BE2C (cell line): Measurements from ENCODE around the gene KRTAP4-16.
"Not testable (repeated sequence)": the region's sequence is repeated elsewhere in the genome, so short reads cannot be mapped to it uniquely, and the experiment has no call there.

Experiments used
- DNase-seq: peaks from one replicate; pipeline ENCODE4 v3.0.0-alpha.2; 2020
- H3K27me3 ChIP-seq: fragments of 250-450 bp; sonication (Bioruptor Pico); 2 replicates; pipeline ENCODE4 v1.5.1; 2020; ENCODE audit warnings: mild to moderate bottlenecking
- H3K36me3 ChIP-seq: fragments of 250-450 bp; sonication (Bioruptor Pico); 2 replicates; pipeline ENCODE4 v1.5.1; 2020; ENCODE audit warnings: mild to moderate bottlenecking
- H3K4me1 ChIP-seq: fragments of 250-450 bp; sonication (Bioruptor Pico); 2 replicates; pipeline ENCODE4 v1.5.1; 2020
- H3K4me3 ChIP-seq: 2 replicates; pipeline ENCODE4 v1.5.1; 2011; ENCODE audit warnings: low read depth, low read length
- H3K9me3 ChIP-seq: fragments of 250-450 bp; sonication (Bioruptor Pico); 2 replicates; pipeline ENCODE4 v1.5.1; 2020
- CTCF ChIP-seq: IDR thresholded peaks from 2 replicates; pipeline ENCODE4 v1.5.1; 2012; ENCODE audit warnings: mild to moderate bottlenecking, low read depth, low read length

The KRTAP4-16 gene

GRCh38 chr17:41118721-41119120 is 16.7 kb upstream of the KRTAP4-16 start:
- Histone ChIP-seq H3K4me3 (no peak overlapping the region), H3K36me3 (no peaks in the 10 kb centered on the region), H3K4me1 (no peaks in the 10 kb centered on the region), H3K27me3 (peaks cover 8% of the 10 kb centered on the region), H3K9me3 (no peaks in the 10 kb centered on the region)
- DNase-seq, result no peak
- TF ChIP-seq CTCF, result no peak

GRCh38 chr17:41117846-41118386 is 15.9 kb upstream of the KRTAP4-16 start, which contains the start of gene KRTAP4-11:
KRTAP4-11 (minus strand) TSS chr17:41118373; CDS start chr17:41118315, 58 bp downstream.
- H3K4me1 ChIP-seq, H3K9me3 ChIP-seq, H3K4me3 ChIP-seq, H3K27me3 ChIP-seq, DNase-seq, H3K36me3 ChIP-seq: not testable (repeated sequence)

GRCh38 chr17:41116297-41116696 is 14.3 kb upstream of the KRTAP4-16 start:
- Histone ChIP-seq H3K4me3 (no peak overlapping the region), H3K4me1 (no peaks in the 10 kb centered on the region), H3K27me3 (peaks cover 4% of the 10 kb centered on the region; the same call in 1 of the 2 replicates), H3K36me3 (no peaks in the 10 kb centered on the region), H3K9me3 (no peaks in the 10 kb centered on the region)
- DNase-seq, result no peak
- TF ChIP-seq CTCF, result no peak

- no peaks in the 10 kb centered on the region for H3K9me3 ChIP-seq
- peaks cover 3% of the 10 kb centered on the region; the same call in 1 of the 2 replicates for H3K27me3 ChIP-seq
- TF ChIP-seq CTCF, result no peak
- no peak overlapping the region for H3K4me3 ChIP-seq
- DNase-seq, result no peak
- H3K4me1 ChIP-seq, result no peaks in the 10 kb centered on the region
- no peaks in the 10 kb centered on the region for H3K36me3 ChIP-seq
Observed at GRCh38 chr17:41111151-41111885, 9.3 kb upstream of the KRTAP4-16 start.

- not testable (repeated sequence) for H3K27me3 ChIP-seq, H3K36me3 ChIP-seq, H3K4me3 ChIP-seq, H3K4me1 ChIP-seq, DNase-seq, H3K9me3 ChIP-seq
Observed at GRCh38 chr17:41108728-41109386, 6.8 kb upstream of the KRTAP4-16 start.

GRCh38 chr17:41107941-41108450 is 6.0 kb upstream of the KRTAP4-16 start:
- no peaks in the 10 kb centered on the region for H3K4me1 ChIP-seq
- no peaks in the 10 kb centered on the region for H3K36me3 ChIP-seq
- no peaks in the 10 kb centered on the region for H3K9me3 ChIP-seq
- peaks cover 3% of the 10 kb centered on the region; the same call in 1 of the 2 replicates for H3K27me3 ChIP-seq
- H3K4me3 ChIP-seq, result no peak overlapping the region
- DNase-seq, result no peak
- no peak for TF ChIP-seq CTCF

- not testable (repeated sequence) for DNase-seq, H3K27me3 ChIP-seq, H3K9me3 ChIP-seq, H3K4me1 ChIP-seq, H3K4me3 ChIP-seq, H3K36me3 ChIP-seq
Observed at GRCh38 chr17:41105347-41105746, 3.3 kb upstream of the KRTAP4-16 start, which contains the start of gene KRTAP4-9. KRTAP4-9 (plus strand) TSS chr17:41105389; CDS start chr17:41105389, 0 bp downstream.

GRCh38 chr17:41104386-41105038 is 2.5 kb upstream of the KRTAP4-16 start:
- not testable (repeated sequence) for H3K4me1 ChIP-seq, DNase-seq, H3K4me3 ChIP-seq, H3K36me3 ChIP-seq, H3K9me3 ChIP-seq, H3K27me3 ChIP-seq
